HG03139 (cell line): ENCODE data around the gene CCR1.
"Not testable (repeated sequence)": the region's sequence is repeated elsewhere in the genome, so short reads cannot be mapped to it uniquely, and the experiment has no call there.

Experiments
- ATAC-seq: cut with Tn5 transposase; IDR thresholded peaks from one replicate; pipeline ENCODE4 v1.9.1; 2021; ENCODE audit not compliant: unreplicated experiment

The CCR1 gene

DNA sequence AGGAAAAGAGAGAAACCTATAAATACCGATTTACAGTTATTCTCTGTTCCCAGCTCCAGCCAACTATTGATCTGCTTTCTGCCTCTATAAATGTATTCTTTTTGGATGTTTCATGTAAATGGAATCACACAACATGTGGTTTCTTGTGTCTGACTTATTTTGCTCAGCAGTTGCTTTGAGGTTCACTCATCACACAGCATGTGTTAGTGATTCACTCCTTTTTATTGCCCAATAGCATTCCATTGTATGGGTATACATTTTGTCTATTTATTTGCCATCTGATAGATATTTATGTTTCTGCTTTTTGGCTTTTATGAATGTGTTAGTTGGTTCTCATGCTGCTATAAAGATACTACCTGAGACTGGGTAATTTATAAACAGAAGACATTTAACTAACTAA, 23.6 kb downstream of the CCR1 start:
- no peak for ATAC-seq

DNA sequence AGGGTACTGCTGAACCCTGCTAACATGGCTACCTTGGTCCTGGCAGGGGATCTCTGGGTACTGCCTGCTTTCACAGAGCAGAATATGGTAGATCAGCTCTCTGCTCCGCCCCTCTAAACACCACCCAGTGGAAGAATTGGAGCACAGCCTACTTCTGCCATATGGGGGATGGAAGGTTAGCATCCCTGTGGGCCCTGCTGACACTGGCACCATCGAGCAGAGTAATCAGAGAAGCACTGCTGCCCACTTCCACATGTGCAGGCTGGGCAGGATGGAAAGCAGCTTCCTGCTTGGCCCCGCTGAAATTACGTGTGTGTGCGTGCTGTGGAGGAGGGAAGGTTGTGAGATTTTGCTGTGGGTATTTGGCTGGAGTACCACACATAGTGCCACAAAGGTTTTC, 24.8 kb downstream of the CCR1 start:
- no peak for ATAC-seq

DNA sequence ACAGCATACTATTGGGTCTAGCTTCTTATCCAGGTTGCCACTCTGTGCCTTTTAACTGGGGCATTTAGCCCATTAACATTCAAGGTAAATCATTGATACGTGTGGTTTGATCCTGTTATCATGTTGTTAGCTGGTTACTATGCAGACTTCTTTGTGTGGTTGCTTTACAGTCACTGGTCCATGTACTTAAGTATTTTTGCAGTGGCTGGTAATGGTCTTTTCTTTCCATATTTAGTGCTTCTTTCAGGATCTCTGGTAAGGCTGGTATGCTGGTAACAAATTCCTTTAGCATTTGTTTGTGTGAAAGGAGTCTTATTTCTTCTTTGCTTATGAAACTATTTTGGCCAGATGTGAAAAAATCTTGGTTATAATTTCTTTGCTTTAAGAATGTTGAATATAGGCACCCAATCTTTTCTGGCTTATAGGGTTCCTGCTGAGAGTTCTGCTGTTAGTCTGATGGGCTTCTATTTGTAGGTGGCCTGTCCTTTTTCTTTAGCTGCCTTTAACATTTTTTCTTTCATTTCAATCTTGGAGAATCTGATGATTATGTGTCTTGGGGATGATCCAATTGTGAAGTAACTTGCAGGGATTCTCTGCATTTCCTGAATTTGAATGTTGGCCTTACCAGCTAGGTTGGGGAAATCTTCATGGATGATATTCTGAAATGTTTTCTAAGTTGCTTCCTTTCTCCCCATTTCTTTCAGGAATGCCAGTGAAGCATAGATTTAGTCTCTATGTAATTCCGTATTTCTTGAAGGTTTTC, 39.3 kb downstream of the CCR1 start:
- ATAC-seq, result no peak

DNA sequence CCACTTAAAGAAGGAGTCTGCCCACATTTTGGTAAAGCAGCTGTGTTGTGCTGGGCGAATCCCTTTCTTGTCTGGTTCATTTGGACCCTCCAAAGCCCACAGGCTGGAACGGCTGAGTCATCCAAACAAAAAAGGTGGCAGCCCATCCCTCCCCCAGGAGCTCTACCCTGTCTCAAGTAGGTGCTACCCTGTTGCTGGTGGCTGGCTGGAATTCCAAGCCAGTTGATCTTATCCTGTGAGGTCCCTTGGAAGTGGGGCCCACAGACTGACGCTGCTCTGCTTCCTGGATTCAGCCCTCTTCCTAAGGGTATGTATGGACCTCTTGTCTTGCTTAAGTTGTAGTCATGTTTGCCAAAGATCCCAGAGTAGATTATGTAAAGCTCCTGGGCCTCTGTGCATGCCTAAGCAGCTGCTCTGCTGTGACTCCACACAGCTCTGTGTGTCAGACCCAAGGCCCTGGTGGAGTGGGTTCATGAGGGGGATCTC, 44.5 kb downstream of the CCR1 start:
- no peak for ATAC-seq

DNA sequence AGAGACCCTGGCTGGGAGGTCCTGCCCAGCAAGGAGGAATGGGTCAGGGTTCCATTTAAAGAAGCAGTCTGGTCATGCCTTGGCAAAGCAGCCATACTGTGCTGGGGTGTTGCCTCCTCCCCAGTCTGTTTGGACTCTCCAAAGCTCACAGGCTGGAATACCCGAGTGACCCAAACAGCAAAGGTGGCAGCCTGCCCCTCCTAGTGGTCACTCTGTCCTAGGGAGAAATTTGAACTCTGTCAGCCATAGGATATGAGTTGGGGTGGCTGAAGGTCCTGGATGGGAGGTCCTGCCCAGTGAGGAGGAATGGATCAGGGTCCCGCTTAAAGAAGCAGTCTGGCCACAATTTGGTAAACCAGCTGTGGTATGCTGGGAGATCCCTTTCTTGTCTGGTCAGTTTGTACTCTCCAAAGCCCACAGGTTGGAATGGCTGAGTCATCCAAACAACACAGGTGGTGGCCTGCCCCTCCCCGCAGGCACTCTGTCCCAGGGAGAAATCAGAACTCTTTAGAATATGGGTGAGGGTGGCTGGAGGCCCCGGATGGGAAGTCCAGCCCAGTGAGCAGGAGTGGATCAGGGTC, 45.0 kb downstream of the CCR1 start:
- ATAC-seq, result no peak

DNA sequence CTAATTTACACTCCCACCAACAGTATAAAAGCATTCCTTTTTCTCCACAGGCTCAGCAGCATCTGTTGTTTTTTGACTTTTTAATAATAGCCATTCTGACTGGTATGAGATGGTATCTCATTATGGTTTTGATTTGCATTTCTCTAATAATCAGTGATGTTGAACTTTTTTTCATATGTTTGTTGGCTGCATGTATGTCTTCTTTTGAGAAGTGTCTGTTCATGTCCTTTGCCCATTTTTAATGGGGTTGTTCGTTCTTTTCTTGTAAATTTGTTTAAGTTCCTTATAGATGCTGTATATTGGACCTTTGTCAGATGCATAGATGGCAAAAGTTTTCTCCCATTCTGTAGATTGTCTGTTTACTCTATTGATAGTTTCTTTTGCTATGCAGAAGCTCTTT, 50.4 kb downstream of the CCR1 start:
- ATAC-seq, result not testable (repeated sequence)

DNA sequence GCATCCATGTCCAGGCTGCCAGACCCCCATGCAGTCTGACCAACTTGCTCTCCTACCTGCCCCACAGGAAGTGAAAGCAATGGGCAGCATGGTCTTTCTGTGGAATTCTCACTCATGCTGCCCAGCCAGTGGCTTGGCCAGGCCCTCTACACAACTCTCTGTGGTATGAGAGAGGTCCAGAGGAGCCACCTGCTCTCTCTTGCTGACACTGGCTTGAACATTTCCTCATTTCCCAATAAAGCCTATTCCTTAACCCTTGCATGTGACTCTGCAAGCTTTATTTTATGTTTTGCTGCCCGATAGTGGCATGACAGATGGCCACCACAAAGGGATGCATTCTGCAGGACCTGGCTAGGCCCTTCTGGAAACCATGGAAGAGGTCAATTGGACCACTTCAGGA, 53.8 kb downstream of the CCR1 start:
- ATAC-seq, result no peak
